ENCODE results near the gene ATP5MC2. TPM values are rescaled to one million over a fixed set of nuclear protein-coding genes. Genes with fewer than 3 reads are reported as not detected.

The ATP5MC2 gene
- total and polyA plus RNA-seq, 12 donors: 499 to 632 (median 546) TPM

- peaks cover 0 to 12% (median 0%) of the 10 kb centered on the region in 7 donors for H3K27me3 ChIP-seq
- H3K4me1 ChIP-seq: peaks cover 3 to 43% (median 34%) of the 10 kb centered on the region in 9 donors
- peaks cover 0 to 22% (median 5%) of the 10 kb centered on the region in 9 donors for H3K36me3 ChIP-seq
- DNase-seq (peak; percentile 20 to 31), ATAC-seq (peak in 4 of 8 donors; percentile 0 to 9 (median 2))
- WGBS, 2 donors: 9 to 11% methylated on average over 51 of the region's 51 CpGs
- peak overlapping the region; percentile 8 to 98 (median 72) for H3K4me3 ChIP-seq
- intact Hi-C loops (cut with DNase I): loop anchor here in 9 of 10 donors (2.0 to 10.0 kb wide), 7 partner anchors 50 to 135 kb away; partner anchors contain the start of gene ATF7 (in 6 of the 9)
- TF ChIP-seq CTCF (IDR thresholded peaks at IDR 0.05): no peak
- no peaks in the 10 kb centered on the region for H3K9me3 ChIP-seq
- peak overlapping the region; percentile 87 to 98 (median 90) for H3K27ac ChIP-seq
These were observed 1.3 kb upstream of the ATP5MC2 start for GRCh38 chr12:53677016-53677799.

GRCh38 chr12:53676656-53677015, 753 bp upstream of the ATP5MC2 start:
- ATAC-seq: peak; percentile 18 to 53 (median 40)
- intact Hi-C loops (cut with DNase I): loop anchor here in 9 of 10 donors (1.0 to 10.0 kb wide), 9 partner anchors 49 to 134 kb away; partner anchors contain the start of gene ATF7 (in 8 of the 9)

GRCh38 chr12:53674977-53675700, 744 bp downstream of the ATP5MC2 start:
- WGBS, 2 donors: 31 to 39% methylated on average over 8 of the region's 8 CpGs
- H3K4me1 ChIP-seq: peaks cover 3 to 58% (median 37%) of the 10 kb centered on the region in 9 donors
- intact Hi-C loops (cut with DNase I): loop anchor here in 9 of 10 donors (5.0 to 10.0 kb wide), 5 partner anchors 48 to 133 kb away; partner anchors contain the start of gene ATF7 (in 4 of the 9)

More at GRCh38 chr12:53676656-53677015, 753 bp upstream of the ATP5MC2 start:
- H3K36me3 ChIP-seq: peaks cover 0 to 28% (median 10%) of the 10 kb centered on the region in 9 donors
- peak; percentile 43 to 50 for DNase-seq
- peak overlapping the region; percentile 87 to 98 (median 90) for H3K27ac ChIP-seq
- H3K4me1 ChIP-seq: peaks cover 3 to 47% (median 34%) of the 10 kb centered on the region in 9 donors
- no peaks in the 10 kb centered on the region for H3K9me3 ChIP-seq
- 8 to 9% methylated on average over 15 of the region's 15 CpGs for WGBS, 2 donors
- TF ChIP-seq CTCF (IDR thresholded peaks at IDR 0.05): no peak
- peak overlapping the region in 9 of 10 donors; percentile 31 to 98 (median 73) for H3K4me3 ChIP-seq
- peaks cover 0 to 12% (median 0%) of the 10 kb centered on the region in 7 donors for H3K27me3 ChIP-seq

More at GRCh38 chr12:53674977-53675700, 744 bp downstream of the ATP5MC2 start:
- ATAC-seq (no peak), DNase-seq (no peak)
- Histone ChIP-seq H3K27ac (peak overlapping the region; percentile 69 to 98 (median 90)), H3K9me3 (no peaks in the 10 kb centered on the region), H3K36me3 (peaks cover 0 to 43% (median 21%) of the 10 kb centered on the region in 9 donors), H3K4me3 (peak overlapping the region; percentile 48 to 98 (median 72)), H3K27me3 (peaks cover 0 to 12% (median 0%) of the 10 kb centered on the region in 7 donors)
- no peak for TF ChIP-seq CTCF (IDR thresholded peaks at IDR 0.05)

Measured in heart right ventricle (tissue), 16 donors.